Keratinocyte (primary cell): ENCODE data around the gene ADGRD1. TPM values are rescaled to one million over a fixed set of nuclear protein-coding genes. Genes with fewer than 3 reads are reported as not detected.

Experiments used
- DNase-seq: peaks from one replicate; pipeline ENCODE4 v3.0.0-alpha.2; 2011; ENCODE audit warnings: low read depth, missing footprints, low spot score
- FAIRE-seq: peaks from 2 replicates; lab custom pipeline; 2011; peaks lifted over from hg19 to GRCh38; lab: Jason Lieb, UNC
- H2AFZ ChIP-seq: 2 replicates; pipeline ENCODE4 v1.6.0; 2012; ENCODE audit warnings: low read length, control low read depth, inconsistent platforms; ENCODE audit not compliant: control insufficient read depth
- H3K27ac ChIP-seq: 2 replicates; pipeline ENCODE4 v1.5.1; 2011; ENCODE audit warnings: low read length; ENCODE audit not compliant: control insufficient read depth, insufficient read depth
- H3K27me3 ChIP-seq: 3 replicates; pipeline ENCODE4 v1.6.0; 2011; ENCODE audit warnings: low read length; ENCODE audit not compliant: control insufficient read depth, insufficient read depth; ENCODE audit errors: extremely low read depth
- H3K36me3 ChIP-seq, 2 experiments: 2 replicates in 1 of 2; 3 replicates in 1 of 2; pipeline ENCODE4 v1.5.1; 2011; ENCODE audit warnings: low read length in 2 of 2, mild to moderate bottlenecking in 1 of 2; ENCODE audit not compliant: control insufficient read depth in 2 of 2, insufficient read depth in 2 of 2; ENCODE audit errors: extremely low read depth in 1 of 2
- H3K4me1 ChIP-seq: 3 replicates; pipeline ENCODE4 v1.5.1; 2011; ENCODE audit warnings: low read length; ENCODE audit not compliant: control insufficient read depth, insufficient read depth; ENCODE audit errors: extremely low read depth
- H3K4me2 ChIP-seq: 3 replicates; pipeline ENCODE4 v1.6.0; 2011; ENCODE audit warnings: low read depth, low read length; ENCODE audit not compliant: control insufficient read depth, insufficient read depth; ENCODE audit errors: extremely low read depth
- H3K4me3 ChIP-seq, 3 experiments: fragments of 200-600 bp in 1 of 3; sonication (generic) in 1 of 3; 2 replicates in 2 of 3; 3 replicates in 1 of 3; pipeline ENCODE4 v1.5.1; 2011 to 2016; ENCODE audit warnings: low read length in 3 of 3, mild to moderate bottlenecking in 3 of 3, control low read depth in 2 of 3, inconsistent platforms in 1 of 3, low read depth in 1 of 3, mixed read lengths in 1 of 3, mixed run types in 1 of 3, moderate library complexity in 1 of 3; ENCODE audit not compliant: control insufficient read depth in 2 of 3, insufficient read depth in 2 of 3; ENCODE audit errors: extremely low read depth in 1 of 3
- H3K79me2 ChIP-seq: 2 replicates; pipeline ENCODE4 v1.6.0; 2012; ENCODE audit warnings: low read length; ENCODE audit not compliant: control insufficient read depth, insufficient read depth
- H3K9ac ChIP-seq: 3 replicates; pipeline ENCODE4 v1.6.0; 2011; ENCODE audit warnings: low read length; ENCODE audit not compliant: control insufficient read depth, insufficient read depth; ENCODE audit errors: extremely low read depth
- H3K9me1 ChIP-seq: 3 replicates; pipeline ENCODE4 v1.6.0; 2011; ENCODE audit warnings: low read length; ENCODE audit not compliant: control insufficient read depth, insufficient read depth; ENCODE audit errors: extremely low read depth
- H3K9me3 ChIP-seq: 2 replicates; pipeline ENCODE4 v1.5.1; 2012; ENCODE audit warnings: low read depth, low read length; ENCODE audit not compliant: control insufficient read depth
- H4K20me1 ChIP-seq: 3 replicates; pipeline ENCODE4 v1.6.0; 2011; ENCODE audit warnings: low read length; ENCODE audit not compliant: control insufficient read depth, insufficient read depth; ENCODE audit errors: extremely low read depth
- EZH2 ChIP-seq: IDR thresholded peaks from one replicate; pipeline ENCODE4 v1.6.1; 2012; ENCODE audit warnings: inconsistent platforms, mild to moderate bottlenecking, low read length, moderate library complexity
- dilution Hi-C: fragments of 300-500 bp; cut with MboI; formaldehyde crosslinking; loops from one replicate; pipeline ENCODE4 v1.7.0; 2020; ENCODE audit warnings: low sequenced_read_pairs; ENCODE audit not compliant: extremely low pct_ligation_motif_present
- polyA plus RNA-seq, 5 experiments: library from polyadenylated mRNA; depleted of rRNA in 3 of 5; stranded (reverse) in 3 of 5; stranded (forward) in 1 of 5; unstranded in 1 of 5; fragments of >200 nt; gene quantifications; 1 replicate in 1 of 5; 2 replicates in 3 of 5; 3 replicates in 1 of 5; pipeline versions ENCODE4 v1.2.1 to v1.2.3, GENCODE V29; 2011 to 2012; ENCODE audit warnings: missing spikeins in 2 of 5, low read depth in 1 of 5, low replicate concordance in 1 of 5
- TF ChIP-seq, protein P1 (sequence below), 3 experiments: IDR thresholded peaks in 1 of 3; conservative IDR thresholded peaks in 1 of 3; optimal IDR thresholded peaks in 1 of 3; 2 replicates in 2 of 3; 3 replicates in 1 of 3; pipeline versions ENCODE3 to v1.5.1; 2011; ENCODE audit warnings: low read length in 3 of 3, mild to moderate bottlenecking in 3 of 3, moderate library complexity in 2 of 3, control low read depth in 1 of 3, inconsistent platforms in 1 of 3; ENCODE audit not compliant: insufficient read depth in 2 of 3; ENCODE audit errors: extremely low read depth in 1 of 3

The ADGRD1 gene
- polyA plus RNA-seq, 1 donor (not counting 4 experiments of a cell fraction or from before 2014, with no cell fraction given) = not detected

- H3K4me3 ChIP-seq = no peak overlapping the region
- no peaks in the 10 kb centered on the region for H4K20me1 ChIP-seq
- H3K9me1 ChIP-seq = no peaks in the 10 kb centered on the region
- DNase-seq (no peak), FAIRE-seq (no peak)
- H3K4me2 ChIP-seq = no peak overlapping the region
- H3K9me3 ChIP-seq = peaks cover 2% of the 10 kb centered on the region
- no peak overlapping the region for H2AFZ ChIP-seq
- no peaks in the 10 kb centered on the region for H3K27me3 ChIP-seq
- no peak overlapping the region for H3K9ac ChIP-seq
- no peak for TF ChIP-seq EZH2
- TF ChIP-seq, protein P1, sequence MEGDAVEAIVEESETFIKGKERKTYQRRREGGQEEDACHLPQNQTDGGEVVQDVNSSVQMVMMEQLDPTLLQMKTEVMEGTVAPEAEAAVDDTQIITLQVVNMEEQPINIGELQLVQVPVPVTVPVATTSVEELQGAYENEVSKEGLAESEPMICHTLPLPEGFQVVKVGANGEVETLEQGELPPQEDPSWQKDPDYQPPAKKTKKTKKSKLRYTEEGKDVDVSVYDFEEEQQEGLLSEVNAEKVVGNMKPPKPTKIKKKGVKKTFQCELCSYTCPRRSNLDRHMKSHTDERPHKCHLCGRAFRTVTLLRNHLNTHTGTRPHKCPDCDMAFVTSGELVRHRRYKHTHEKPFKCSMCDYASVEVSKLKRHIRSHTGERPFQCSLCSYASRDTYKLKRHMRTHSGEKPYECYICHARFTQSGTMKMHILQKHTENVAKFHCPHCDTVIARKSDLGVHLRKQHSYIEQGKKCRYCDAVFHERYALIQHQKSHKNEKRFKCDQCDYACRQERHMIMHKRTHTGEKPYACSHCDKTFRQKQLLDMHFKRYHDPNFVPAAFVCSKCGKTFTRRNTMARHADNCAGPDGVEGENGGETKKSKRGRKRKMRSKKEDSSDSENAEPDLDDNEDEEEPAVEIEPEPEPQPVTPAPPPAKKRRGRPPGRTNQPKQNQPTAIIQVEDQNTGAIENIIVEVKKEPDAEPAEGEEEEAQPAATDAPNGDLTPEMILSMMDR (optimal IDR thresholded peaks at IDR 0.05 in 1 of 3, IDR thresholded peaks at IDR 0.05 in 1 of 3, conservative IDR thresholded peaks at IDR 0.05 in 1 of 3; ENCODE audit: extremely low read depth in 1 of 3, insufficient read depth in 2 of 3, low read length in 3 of 3) = no peak
- dilution Hi-C loops = no loop called here
- H3K36me3 ChIP-seq = no peaks in the 10 kb centered on the region
- no peaks in the 10 kb centered on the region for H3K79me2 ChIP-seq
- H3K27ac ChIP-seq = no peak overlapping the region
- H3K4me1 ChIP-seq = no peaks in the 10 kb centered on the region
Observed at GRCh38 chr12:130961921-130962451, 8.3 kb downstream of the ADGRD1 start.

DNA sequence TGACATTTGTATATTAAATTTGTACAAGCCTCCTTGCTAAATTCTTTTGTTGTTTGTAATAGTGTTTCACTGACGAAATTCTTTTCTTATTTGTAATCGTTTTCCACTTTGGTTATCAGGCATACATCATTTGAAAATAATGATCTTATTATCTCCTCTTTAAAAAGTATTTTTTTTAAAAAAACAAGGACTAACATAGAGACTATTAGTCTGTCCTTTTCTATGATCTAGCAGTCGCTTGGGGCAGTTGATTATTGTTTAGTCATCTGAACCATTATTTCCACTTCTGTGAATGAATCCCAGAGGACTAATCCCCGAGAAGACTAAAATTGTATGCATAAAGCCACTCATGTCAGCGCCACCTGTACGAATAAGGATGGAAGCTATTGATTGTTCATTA is 11.5 kb downstream of the ADGRD1 start:
- Histone ChIP-seq H4K20me1 (no peaks in the 10 kb centered on the region), H3K36me3 (no peaks in the 10 kb centered on the region), H3K9ac (no peak overlapping the region), H3K79me2 (no peaks in the 10 kb centered on the region), H3K4me2 (no peak overlapping the region), H3K4me3 (no peak overlapping the region), H3K27me3 (no peaks in the 10 kb centered on the region), H3K9me1 (no peaks in the 10 kb centered on the region), H3K9me3 (no peaks in the 10 kb centered on the region), H3K27ac (no peak overlapping the region), H2AFZ (no peak overlapping the region), H3K4me1 (no peaks in the 10 kb centered on the region)
- DNase-seq = no peak
- TF ChIP-seq, protein P1 (optimal IDR thresholded peaks at IDR 0.05 in 1 of 3, IDR thresholded peaks at IDR 0.05 in 1 of 3, conservative IDR thresholded peaks at IDR 0.05 in 1 of 3; ENCODE audit: extremely low read depth in 1 of 3, insufficient read depth in 2 of 3, low read length in 3 of 3) = no peak
- no peak for TF ChIP-seq EZH2
- dilution Hi-C loops = no loop called here
- FAIRE-seq = no peak
